NK-92 treated with Interleukin-12 subunit alpha and Interleukin-12 subunit beta, amount 100 ng/mL, for 24 hours (cell line): ENCODE data around the gene ADAM11.

ENCODE experiments used
- DNase-seq: peaks from one replicate; lab custom pipeline; 2025; lab: John Stamatoyannopoulos, UW

ADAM11 gene

DNA sequence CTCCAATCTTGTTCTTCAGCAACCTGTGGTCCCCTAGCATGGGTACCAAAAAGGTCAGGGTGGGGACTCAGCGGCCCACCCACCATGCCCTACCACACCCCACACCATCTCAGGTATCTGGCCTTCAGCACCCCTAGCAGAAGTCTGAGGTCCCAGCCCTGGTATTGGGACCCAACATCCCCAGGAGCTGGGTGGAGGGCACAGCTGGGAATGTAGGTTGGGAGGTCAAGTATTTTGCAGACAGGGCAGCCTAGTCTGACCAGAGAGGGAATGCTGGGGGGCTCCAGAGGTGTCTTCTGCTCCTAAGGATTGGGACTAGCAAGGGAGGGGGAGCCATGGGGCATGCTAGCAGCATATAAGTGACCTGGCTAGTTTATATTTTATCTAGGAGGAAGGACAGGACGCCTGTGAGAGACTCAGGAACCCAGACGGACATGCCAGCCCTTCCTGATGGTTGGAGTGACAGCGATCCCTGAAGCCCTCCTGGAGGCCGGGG is 822 bp upstream of the ADAM11 start:
- no peak for DNase-seq

DNA sequence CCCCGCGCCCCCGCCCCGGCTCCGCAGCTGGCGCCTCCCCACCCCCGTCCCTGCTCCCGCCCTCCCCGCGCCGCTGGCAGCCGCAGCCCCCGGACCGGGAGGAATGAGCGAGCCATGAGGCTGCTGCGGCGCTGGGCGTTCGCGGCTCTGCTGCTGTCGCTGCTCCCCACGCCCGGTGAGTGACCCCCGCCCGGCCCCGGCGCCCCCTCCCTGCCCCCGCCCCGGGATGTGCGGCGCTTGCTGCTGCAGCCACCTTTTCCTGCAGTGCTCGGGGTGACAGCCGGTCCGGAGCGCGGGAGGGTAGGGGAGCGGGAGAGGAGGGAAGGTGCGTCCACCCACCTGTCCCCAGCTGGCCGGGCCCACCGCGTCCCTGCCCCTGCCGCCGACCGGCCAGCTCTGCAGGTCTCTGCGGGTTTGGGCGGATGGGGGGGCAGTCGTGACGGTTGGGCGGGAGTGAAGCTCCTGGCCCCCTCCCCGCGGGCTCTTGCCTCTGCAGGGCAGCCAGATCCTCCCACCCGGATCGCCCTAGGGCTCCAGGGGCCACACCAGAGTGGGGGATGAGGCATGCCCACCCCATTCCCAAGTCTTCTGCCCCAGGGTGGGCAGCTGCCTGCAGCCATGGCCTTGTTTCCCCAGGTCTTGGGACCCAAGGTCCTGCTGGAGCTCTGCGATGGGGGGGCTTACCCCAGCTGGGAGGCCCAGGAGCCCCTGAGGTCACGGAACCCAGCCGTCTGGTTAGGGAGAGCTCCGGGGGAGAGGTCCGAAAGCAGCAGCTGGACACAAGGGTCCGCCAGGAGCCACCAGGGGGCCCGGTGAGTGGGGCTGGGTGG is 513 bp downstream of the ADAM11 start:
- no peak for DNase-seq

DNA sequence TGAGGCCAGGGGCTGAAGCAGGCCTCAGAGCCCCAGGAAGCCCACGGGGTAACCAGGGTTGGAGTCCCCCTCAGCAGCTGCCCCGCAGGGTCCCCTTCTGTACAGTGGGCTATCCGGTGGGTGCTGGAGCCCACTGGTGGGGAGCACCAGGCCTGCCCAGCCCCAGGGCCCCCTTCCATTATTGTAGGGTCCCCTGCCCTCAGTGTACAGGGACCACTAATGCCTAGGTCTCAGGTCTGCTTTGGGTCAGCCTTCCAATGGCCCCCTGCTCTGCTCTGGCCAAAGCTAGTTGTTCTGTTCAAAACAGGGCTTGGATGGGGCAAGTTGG is 1.1 kb downstream of the ADAM11 start:
- no peak for DNase-seq

DNA sequence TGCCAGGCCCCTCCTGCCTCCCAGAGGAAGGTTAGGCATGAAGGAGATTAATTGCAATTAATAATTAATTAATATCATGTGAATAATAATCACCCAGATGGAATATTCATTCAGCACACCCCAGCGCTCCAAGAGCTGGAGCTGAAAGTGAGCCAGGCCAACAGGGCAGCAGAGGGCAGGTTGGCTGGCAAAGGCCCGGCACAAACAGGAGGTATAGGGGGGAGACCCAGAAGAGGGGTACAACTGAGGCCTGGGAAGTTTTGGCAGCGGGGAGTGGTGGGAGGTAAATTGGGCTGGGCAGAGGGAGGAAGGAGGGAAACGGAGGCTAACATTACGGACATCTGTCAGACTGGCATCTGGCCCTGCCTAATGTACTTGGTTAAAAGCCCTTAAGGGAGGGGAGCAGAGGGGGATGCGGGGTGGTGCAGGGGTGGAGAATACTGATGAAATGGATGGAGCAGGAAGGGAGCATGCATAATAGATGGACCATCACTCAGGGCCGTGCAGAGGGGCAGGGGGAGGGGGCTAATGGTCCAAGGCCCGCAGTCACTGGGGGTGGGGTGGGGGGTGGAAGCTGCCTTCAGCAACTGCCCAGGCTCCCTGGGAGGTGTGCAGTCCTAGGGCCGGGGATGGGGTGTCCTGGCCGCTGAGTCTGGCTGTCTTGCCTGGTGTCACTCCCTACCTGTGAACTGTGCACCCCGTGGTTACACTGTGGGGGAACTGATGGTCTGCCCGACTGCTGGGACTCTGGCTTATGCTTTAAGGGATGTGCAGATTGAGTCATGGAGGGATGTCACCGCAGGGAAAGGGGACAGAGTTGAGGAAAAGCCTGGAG is 1.9 kb downstream of the ADAM11 start:
- no peak for DNase-seq

DNA sequence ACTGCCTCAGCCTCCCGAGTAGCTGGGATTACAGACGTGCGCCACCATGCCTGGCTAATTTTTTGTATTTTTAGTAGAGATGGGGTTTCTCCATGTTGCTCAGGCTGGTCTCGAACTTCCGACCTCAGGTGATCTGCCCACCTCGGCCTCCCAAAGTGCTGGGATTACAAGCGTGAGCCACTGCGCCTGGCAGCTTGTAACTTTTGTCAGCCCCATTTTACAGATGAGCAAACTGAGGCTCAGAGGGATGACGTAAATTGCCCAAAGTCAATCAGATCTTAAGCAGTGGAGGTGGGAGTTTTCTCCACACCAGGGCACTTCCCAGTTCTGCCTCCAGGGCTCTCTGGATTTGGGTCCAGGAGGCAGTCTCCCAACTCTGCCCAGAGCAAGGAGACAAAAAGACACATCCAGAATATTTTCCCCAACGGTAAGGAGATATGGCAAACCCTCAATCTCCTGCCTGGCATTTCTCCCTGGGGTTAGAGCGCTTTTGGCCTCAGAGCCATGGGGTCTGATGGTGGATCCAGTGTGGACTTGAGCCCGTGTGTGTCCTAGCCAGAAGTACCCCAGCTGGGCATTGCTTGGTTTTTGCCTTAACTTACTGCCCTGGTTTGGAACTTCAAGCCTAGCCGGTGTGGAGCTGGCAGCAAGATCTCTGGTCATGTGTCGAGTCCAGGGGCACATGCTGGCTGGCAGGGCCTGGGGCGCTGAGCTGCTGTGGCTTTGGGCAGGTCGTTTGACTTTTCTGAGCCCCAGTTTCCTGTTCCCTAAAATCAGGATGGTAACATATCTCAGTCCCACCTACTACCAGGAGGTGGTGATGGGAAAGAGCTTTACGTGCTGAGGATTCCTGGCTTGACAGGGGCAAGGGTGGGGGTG is 3.4 kb downstream of the ADAM11 start:
- no peak for DNase-seq

DNA sequence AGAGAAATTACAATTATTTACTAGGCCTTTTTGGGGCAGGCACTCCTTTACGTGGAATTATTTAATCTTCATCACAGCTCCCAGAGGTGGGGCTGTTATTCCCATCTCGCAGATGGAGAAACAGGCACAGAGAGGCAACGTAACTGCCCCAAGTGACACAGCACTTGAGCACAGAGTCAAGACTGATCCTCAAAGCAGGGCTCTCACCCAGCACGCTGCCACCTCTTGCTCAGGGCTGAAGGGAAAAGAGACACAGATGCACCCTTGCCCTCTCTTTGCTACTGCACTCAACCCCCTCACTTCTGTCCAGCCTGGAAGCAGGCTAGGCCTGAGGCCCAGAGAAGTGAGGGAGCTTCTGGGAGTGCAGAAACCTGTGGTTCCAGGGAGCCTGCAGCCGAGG is 4.4 kb downstream of the ADAM11 start:
- DNase-seq, result no peak

DNA sequence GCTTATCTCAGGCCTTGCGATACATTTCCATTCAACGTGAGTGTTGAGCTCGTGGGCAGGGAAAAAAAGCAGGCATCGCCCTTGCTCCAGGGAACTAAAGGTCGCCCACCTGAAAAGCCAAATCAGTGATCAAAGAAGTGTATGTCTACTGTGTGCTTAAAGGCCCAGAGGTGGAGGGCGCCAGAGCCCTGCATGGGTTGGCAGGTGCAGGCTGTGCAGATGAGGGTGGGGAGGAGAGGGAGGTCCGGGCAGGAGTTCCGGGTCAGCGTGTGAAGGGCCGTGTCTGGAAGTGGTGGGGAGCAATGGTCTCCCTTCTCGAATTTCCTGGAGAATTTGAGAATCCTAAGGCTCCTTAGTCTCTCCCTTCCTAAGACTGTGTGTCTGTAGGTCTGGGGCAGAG is 7.2 kb downstream of the ADAM11 start:
- DNase-seq, result no peak

DNA sequence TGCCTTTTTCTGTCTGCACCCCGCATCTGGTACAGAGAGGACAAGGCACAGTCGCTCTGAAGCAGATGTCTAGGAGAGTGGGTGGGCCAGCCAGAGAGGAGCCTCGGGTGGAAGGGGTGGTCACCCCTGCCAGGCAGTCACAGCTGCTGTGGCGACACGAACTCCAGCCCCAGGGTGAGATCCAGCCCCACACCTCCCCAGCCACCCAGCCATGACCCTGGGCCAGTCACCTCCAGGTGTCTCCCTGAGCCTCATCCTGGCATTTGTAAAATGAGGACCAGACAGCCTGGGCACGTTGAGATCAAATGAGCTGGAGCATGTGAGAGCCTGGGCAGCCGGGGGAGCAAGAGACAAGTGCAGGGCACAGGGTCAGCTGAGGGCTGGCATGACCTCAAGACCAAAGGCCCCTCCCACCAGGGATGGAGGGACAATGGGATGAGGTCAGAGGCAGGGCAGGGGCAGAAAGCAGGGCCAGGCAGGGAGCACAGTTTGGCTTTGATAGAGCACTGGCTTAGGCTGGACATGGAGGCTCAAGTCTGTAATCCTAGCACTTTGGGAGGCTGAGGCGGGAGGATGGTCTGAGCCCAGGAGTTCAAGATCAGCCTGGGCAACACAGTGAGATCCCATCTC is 7.7 kb downstream of the ADAM11 start:
- no peak for DNase-seq

DNA sequence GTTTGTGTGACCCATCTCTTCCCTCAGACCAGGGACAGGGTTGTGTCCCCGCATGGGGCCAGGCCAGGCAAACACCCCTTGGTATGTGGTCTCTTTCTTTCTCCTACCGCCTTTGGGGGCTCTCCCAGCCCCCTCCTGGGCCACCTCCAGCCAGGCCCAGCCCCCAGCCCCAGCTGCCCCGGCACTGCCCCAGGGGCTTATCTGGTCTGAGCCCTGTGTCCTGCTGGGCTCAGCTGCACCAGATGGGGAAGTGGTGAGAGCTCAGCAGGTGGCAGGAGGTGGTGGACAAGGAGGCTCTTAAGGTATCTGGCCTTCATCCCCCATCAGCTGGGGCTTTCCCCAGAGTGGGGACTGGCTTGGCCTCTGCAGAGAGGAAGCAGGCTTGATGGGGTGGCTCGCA is 8.7 kb downstream of the ADAM11 start:
- DNase-seq, result no peak

DNA sequence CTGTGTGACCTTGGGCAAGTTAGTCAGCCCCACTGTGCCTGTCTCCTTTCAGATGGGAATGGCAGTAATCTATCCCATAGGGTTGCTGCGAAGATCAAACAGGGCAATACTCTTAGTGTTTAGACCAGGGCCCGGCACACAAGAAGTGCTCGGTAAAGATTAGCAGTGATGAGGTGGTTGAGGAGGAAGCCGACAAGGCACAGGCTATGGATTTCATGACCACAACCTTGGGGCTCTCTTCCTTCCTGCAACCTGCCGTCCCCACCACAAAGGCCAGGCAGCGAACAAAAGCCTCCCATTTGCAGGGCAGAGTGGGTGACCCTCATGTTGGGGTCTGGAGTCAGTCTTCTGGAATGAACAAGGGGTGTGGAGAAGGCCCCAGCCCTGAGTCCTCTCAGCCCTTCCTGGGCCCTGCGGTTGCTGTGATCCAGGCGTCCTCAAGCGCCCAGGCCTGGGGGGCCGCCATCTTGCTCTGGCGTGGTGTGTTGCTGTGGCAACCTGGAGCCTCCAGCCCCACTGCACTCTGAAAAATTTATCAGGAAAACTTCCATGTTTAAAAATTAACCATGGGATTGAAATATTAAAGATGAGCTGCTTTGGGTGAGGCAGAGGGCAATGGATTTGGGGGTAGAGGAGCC is 9.8 kb downstream of the ADAM11 start:
- DNase-seq, result no peak

DNA sequence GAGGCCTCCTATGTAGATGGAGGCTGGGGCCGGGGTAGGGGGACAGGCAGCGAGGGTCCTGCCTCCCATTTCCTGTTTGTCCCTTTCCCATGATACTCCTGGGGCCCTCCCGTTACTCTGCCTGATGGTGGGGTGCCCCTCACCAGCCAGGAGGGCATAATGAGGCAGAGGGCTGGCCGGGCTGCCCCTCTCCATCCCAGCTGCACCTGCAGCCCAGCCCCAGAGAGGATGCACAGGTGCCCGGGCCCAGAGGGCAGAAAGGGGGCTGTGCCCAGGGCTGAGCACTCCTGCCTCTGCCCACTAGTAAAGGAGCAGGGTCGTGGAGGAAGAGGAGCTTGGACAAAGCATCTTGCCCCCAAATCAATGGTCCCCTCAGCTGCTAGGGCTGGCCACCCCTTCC is 10.4 kb downstream of the ADAM11 start:
- DNase-seq, result no peak

DNA sequence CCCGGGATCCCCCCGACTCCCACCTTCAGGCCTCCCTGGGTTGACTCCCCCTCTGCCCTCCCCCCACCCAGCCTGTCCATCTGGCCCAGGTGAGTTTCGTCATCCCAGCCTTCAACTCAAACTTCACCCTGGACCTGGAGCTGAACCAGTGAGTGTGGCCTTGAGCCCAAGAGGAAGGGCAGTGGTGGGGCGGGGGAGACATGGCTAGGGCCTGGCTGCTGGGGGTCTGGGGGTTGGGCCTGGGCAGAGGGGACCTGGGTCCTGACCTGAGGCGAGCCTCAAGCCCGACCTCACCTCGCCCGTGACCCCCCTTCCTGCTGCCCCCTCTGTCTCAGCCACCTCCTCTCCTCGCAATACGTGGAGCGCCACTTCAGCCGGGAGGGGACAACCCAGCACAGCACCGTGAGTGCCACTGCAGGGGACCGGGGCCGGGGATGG is 10.9 kb downstream of the ADAM11 start:
- no peak for DNase-seq

DNA sequence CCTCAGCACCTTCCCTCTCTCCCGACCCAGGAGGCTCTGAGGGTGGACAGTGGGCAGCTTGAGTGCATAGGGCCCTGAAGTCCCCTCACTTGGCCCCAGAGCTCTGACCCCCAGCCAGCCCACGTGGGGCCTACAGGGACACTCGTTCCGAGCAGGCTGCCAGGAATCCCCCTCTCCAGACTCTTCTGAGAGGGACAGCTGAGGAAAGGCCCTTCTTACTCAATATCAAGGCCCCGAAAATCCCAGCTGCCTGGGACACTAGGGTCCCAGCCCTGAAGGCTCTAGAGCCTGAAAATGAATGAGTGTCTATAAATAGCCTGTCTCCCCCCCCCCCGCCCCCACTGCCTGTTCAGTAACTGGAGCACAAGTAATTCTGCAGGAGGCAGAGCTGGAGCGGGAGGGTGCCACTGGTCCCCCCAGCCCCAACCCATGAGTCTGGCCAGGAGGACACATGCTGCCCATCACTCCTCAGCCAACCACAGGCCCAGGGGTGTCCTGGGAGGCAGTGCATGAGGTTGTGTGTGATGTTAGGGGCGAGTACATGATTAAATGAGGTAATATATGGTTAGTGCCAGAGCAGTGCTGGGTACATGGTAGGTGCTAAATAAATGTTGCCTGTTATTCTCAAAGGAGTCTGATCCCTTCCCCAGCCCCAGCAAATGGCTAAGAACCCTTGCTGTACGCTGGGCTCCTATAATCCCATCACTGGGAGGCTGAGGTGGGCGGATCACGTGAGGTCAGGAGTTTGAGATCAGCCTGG is 11.6 kb downstream of the ADAM11 start:
- DNase-seq, result no peak

DNA sequence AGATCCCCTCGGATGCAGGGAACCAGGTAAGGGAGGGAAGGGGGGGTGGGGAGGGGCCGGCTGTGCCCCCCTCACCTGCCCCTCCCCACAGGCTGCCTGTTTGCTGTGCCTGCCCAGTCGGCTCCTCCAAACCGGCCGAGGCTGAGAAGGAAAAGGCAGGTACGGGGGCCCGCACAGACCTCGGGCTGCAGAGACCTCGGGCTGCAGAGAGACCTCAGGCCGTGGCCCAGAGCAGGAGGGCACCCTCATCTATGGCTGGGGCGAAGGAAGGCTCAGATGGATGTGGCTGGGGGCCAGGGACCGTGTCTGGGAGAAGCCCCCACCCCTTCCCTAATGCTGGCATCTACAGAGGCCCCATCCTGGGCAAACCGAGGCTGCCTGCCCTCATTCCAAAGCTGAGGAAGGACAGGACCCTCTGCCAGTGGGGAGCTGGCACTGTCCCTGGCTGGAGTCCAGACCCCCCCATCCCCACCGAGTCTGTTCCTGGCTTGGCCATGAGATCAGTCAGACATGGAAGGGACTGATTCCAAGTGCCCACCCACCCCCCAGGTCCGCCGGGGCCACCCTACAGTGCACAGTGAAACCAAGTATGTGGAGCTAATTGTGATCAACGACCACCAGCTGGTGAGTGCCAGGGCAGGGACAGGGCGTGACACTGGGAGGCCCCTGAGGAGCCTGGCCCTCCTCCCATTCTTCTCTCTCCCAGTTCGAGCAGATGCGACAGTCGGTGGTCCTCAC is 13.7 kb downstream of the ADAM11 start:
- no peak for DNase-seq

DNA sequence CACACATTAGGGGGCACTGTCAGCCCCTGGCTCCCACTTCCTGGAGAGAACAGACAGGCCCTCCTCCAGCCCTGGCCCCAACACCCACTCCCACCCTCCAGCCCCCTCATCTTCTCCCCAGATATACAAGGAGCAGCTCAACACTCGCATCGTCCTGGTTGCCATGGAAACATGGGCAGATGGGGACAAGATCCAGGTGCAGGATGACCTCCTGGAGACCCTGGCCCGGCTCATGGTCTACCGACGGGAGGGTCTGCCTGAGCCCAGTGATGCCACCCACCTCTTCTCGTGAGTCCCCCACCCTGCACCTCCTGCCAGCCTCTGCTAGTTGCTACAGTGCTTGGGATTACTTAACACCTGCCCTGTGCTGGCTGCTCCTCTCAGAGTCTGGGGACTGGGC is 14.4 kb downstream of the ADAM11 start:
- no peak for DNase-seq

DNA sequence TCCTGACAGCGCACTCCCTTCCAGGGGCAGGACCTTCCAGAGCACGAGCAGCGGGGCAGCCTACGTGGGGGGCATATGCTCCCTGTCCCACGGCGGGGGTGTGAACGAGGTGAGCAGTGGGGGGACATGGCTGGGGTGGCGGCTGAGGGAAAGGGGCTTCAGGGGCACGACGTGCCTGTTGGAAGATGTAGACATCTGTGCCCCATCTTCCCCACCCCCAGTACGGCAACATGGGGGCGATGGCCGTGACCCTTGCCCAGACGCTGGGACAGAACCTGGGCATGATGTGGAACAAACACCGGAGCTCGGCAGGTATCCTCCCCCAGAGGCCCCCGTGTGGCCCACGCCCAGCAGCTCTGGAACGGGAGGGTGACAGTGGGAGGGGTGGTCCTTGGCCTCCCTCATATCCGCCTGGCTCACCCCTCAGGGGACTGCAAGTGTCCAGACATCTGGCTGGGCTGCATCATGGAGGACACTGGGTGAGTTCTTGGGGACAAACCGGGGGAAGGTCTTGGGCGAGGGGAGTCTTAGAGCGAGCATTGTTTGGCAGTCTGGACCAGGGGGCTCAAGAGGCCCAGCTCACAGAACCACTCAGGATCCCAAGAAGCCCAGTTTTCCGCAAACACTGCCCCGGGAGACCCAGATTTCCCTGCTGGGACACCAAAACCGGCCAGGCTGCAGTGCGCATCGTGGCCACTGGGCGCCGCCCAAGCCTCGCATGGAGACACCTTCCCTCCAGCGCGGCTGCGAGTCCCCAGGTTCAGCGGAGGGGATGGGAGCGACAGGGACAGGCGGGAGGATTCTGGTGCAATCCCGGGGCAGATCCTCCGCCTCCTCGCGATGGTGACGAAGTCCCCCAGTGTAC is 15.7 kb downstream of the ADAM11 start:
- DNase-seq, result peak; percentile 74

DNA sequence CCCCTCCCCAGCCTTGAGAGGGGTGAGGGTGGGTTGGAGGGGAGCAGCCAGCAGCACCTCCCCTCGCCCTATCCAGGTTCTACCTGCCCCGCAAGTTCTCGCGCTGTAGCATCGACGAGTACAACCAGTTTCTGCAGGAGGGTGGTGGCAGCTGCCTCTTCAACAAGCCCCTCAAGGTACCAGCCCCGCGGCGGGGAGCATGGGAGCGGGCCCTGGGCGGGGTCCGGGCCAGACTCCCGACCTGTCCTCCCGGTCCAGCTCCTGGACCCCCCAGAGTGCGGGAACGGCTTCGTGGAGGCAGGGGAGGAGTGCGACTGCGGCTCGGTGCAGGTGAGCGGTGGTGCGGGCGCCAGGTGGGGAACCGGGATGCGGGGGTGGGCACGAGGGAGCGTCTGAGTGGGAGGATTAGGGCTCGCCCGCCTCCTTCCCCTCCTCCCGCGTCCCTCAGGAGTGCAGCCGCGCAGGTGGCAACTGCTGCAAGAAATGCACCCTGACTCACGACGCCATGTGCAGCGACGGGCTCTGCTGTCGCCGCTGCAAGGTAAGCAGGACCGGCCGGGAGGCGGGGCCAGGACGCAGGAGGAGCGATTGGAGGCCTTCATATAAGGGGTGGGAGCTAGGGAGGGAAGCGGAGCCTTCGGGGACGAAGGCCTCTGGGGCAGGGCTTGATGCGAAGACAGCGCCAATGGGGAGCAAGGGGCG is 16.5 kb downstream of the ADAM11 start:
- DNase-seq, result peak; percentile 92
